ENCODE data around the gene ANKRD10.

ANKRD10 gene

DNA sequence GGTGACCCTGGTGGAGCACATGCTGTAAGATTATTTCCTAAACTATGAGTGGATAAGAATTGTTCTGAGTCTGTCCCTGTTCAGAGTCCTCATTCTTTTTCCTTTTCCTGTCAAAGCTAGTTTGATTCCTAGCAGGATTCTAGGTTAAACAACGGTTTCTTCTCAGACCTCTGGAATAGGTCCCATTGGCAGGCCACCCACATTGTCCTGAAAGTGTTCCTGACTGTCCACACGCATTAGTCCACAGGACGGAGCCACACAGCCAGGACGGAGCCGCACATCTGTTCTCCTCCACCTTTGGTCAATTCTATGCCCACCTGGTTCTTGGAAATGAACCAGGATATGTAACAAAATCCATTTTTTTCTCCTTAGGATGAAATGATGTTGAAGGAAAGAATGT is 46.1 kb downstream of the ANKRD10 start:
- POLR2A ChIA-PET: no interaction called here
- TF ChIP-seq CTCF (IDR thresholded peaks at IDR 0.05; ENCODE audit: control extremely low read depth, extremely low read depth, low read depth, missing control alignments): no peak
- CTCF ChIA-PET: interaction anchor here (2.2 kb wide), 1 partner anchor 15 kb away, joined by 9 read pairs; no protein-coding TSS in a partner anchor
- DNase-seq (ENCODE audit: extremely low spot score): no peak

- TF ChIP-seq CTCF (IDR thresholded peaks at IDR 0.05; ENCODE audit: control extremely low read depth, extremely low read depth, low read depth, missing control alignments): no peak
- ChIA-PET POLR2A (no interaction called here), CTCF (no interaction called here)
- DNase-seq (ENCODE audit: extremely low spot score): no peak
Measured at GRCh38 chr13:110867380-110867779, 47.5 kb downstream of the ANKRD10 start.

- POLR2A ChIA-PET: no interaction called here
- no peak for DNase-seq (ENCODE audit: extremely low spot score)
- CTCF ChIA-PET: no interaction called here
Measured at GRCh38 chr13:110866491-110867170, 48.2 kb downstream of the ANKRD10 start.

GRCh38 chr13:110863685-110864084 is 51.2 kb downstream of the ANKRD10 start:
- CTCF ChIA-PET: no interaction called here
- POLR2A ChIA-PET: no interaction called here
- TF ChIP-seq CTCF (IDR thresholded peaks at IDR 0.05; ENCODE audit: control extremely low read depth, extremely low read depth, low read depth, missing control alignments): no peak
- DNase-seq (ENCODE audit: extremely low spot score): no peak

More at GRCh38 chr13:110866491-110867170, 48.2 kb downstream of the ANKRD10 start:
- TF ChIP-seq CTCF (IDR thresholded peaks at IDR 0.05; ENCODE audit: control extremely low read depth, extremely low read depth, low read depth, missing control alignments): no peak

GRCh38 chr13:110860983-110861382 is 53.9 kb downstream of the ANKRD10 start:
- CTCF ChIA-PET: no interaction called here
- POLR2A ChIA-PET: no interaction called here
- TF ChIP-seq CTCF (IDR thresholded peaks at IDR 0.05; ENCODE audit: control extremely low read depth, extremely low read depth, low read depth, missing control alignments): no peak
- DNase-seq (ENCODE audit: extremely low spot score): no peak

GRCh38 chr13:110856942-110857835 is 57.7 kb downstream of the ANKRD10 start:
- DNase-seq (ENCODE audit: extremely low spot score): no peak
- CTCF ChIA-PET: no interaction called here

More at GRCh38 chr13:110856942-110857835, 57.7 kb downstream of the ANKRD10 start:
- TF ChIP-seq CTCF (IDR thresholded peaks at IDR 0.05; ENCODE audit: control extremely low read depth, extremely low read depth, low read depth, missing control alignments): no peak
- POLR2A ChIA-PET: no interaction called here

Measured in GM10248 (cell line).